K562 (cell line): ENCODE results near the gene FGF22. TPM values are rescaled to one million over a fixed set of nuclear protein-coding genes. Genes with fewer than 3 reads are reported as not detected.

Source experiments
- ARNT ChIP-seq, 2 experiments: fragments of 450-650 bp; IDR thresholded peaks; 2 replicates each; pipeline ENCODE4 v1.6.1; 2016; ENCODE audit warnings: mild to moderate bottlenecking in 1 of 2
- ELF2 ChIP-seq: fragments of 250-450 bp; sonication (Bioruptor Pico); IDR thresholded peaks from 2 replicates; pipeline ENCODE4 v1.5.0; 2021; ENCODE audit warnings: mild to moderate bottlenecking
- EZH2 ChIP-seq: IDR thresholded peaks from 2 replicates; pipeline ENCODE4 v1.6.1; 2012; ENCODE audit warnings: low read depth, mild to moderate bottlenecking, inconsistent platforms, low read length, borderline replicate concordance
- FOXK2 ChIP-seq, 2 experiments: fragments of 450-650 bp; IDR thresholded peaks in 1 of 2; conservative IDR thresholded peaks in 1 of 2; 2 replicates each; pipeline ENCODE4 v1.6.1; 2016; ENCODE audit warnings: low read depth in 2 of 2, mild to moderate bottlenecking in 1 of 2
- HSF4 ChIP-seq: fragments of 250-450 bp; sonication (Bioruptor Pico); IDR thresholded peaks from 2 replicates; pipeline ENCODE4 v2.1.2; 2022; ENCODE audit warnings: mild to moderate bottlenecking, moderate library complexity, borderline replicate concordance
- MIER1 ChIP-seq: fragments of 450-650 bp; IDR thresholded peaks from 2 replicates; pipeline ENCODE4 v1.6.1; 2016; ENCODE audit warnings: antibody characterized with exemption, mild to moderate bottlenecking, low read depth
- NCOA6 ChIP-seq: fragments of 450-650 bp; IDR thresholded peaks from 2 replicates; pipeline ENCODE4 v1.6.1; 2017; ENCODE audit warnings: mild to moderate bottlenecking
- PRMT5 ChIP-seq: sonication (generic); formaldehyde crosslinking; IDR thresholded peaks from 2 replicates; pipeline ENCODE4 v1.5.0; 2020; ENCODE audit warnings: missing genetic modification reagents
- ZNF212 ChIP-seq: fragments of 450-650 bp; formaldehyde crosslinking; IDR thresholded peaks from 2 replicates; pipeline ENCODE4 v1.4.0; 2020; ENCODE audit warnings: mild to moderate bottlenecking
- ZNF644 ChIP-seq: fragments of 200-800 bp; sonication (Bioruptor generic); IDR thresholded peaks from 2 replicates; pipeline ENCODE4 v1.6.1; 2016; ENCODE audit warnings: low read depth, missing genetic modification characterization, missing compliant biosample characterization
- ZNF780A ChIP-seq: fragments of 250-450 bp; sonication (Bioruptor Pico); IDR thresholded peaks from 2 replicates; pipeline ENCODE4 v1.5.0; 2021; ENCODE audit warnings: mild to moderate bottlenecking
- polyA plus RNA-seq, 8 experiments: library from polyadenylated mRNA; depleted of rRNA in 4 of 8; stranded (reverse) in 5 of 8; unstranded in 3 of 8; fragments of >200 nt; fragmentation: Nextera tagmentation in 2 of 8; fragmentation: Illumina TruSeq in 1 of 8; extraction: Ambion mirVana in 2 of 8; extraction: Trizol in 1 of 8; gene quantifications; 2 replicates each; pipeline versions ENCODE4 v1.2.1 to v1.2.3, GENCODE V29; 2011 to 2014; ENCODE audit warnings: inconsistent platforms in 1 of 8, missing spikeins in 1 of 8
- total RNA-seq, 7 experiments: library from RNA; depleted of rRNA in 6 of 7; stranded (reverse); fragments of >200 nt in 6 of 7; fragmentation: Illumina TruSeq in 2 of 7; extraction: Trizol in 2 of 7; gene quantifications; 2 replicates each; pipeline versions ENCODE4 v1.2.1 to v1.2.3, GENCODE V29; 2011 to 2021; ENCODE audit warnings: low replicate concordance in 1 of 7
- TF ChIP-seq, protein P1 (sequence below), 2 experiments: fragments of 450-650 bp; conservative IDR thresholded peaks; 2 replicates each; pipeline ENCODE4 v1.6.1; 2017; ENCODE audit warnings: mild to moderate bottlenecking in 2 of 2, moderate library complexity in 2 of 2
- TF ChIP-seq, protein P2 (sequence below), 2 experiments: fragments of 150-350 bp in 1 of 2; IDR thresholded peaks; 2 replicates each; pipeline ENCODE4 v1.6.1; 2012 to 2016; ENCODE audit warnings: low read depth in 2 of 2, low read length in 2 of 2, mild to moderate bottlenecking in 1 of 2, moderate library complexity in 1 of 2
- TF ChIP-seq, protein P3 (sequence below): fragments of 450-650 bp; IDR thresholded peaks from 2 replicates; pipeline ENCODE4 v1.6.1; 2016; ENCODE audit warnings: low read depth

FGF22 gene
- total and polyA plus RNA-seq, 9 of the 15 experiments (the other 6 are each of a cell fraction or from before 2014, with no cell fraction given): 0.14 to 2.2 (median 0.86) TPM; not detected in 4

DNA sequence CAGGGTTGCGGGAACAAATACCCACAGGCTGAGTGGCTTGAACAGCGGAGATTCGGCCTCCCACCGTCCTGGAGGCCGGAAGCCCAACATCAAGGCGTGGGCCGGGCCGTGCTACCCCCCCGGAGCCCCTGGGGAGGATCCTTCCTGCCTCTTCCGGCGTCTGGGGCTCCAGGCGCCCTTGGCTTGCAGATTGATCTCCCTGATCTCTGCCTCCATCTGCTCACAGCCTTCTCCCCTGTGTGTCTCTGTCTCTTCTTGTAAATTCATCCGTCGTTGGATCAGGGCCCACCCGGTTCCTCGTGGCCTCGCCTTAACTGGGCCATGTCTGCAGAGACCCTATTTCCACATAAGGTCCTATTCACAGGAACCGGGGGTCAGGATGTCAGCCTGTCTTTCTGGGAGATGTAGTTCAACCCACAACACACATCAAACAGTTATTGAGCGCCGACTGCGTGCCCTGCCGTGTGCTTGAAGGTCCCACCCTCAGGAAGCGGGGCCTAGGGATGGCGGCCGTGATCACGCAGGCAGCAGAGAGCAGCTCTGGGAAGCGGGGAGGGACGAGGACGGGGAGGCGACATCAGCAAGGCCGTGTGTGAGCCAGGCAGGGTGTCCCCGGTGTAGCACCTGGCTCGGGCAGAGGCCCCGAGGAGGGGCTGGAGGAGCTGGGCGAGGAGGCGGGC is 28.7 kb upstream of the FGF22 start (continued):
- TF ChIP-seq ARNT (IDR thresholded peaks at IDR 0.05) (peak in 1 of 2 experiments; percentile 63; a peak in 1 of 4 replicates), ELF2 (no peak; the same call in 1 of the 2 replicates), FOXK2 (conservative IDR thresholded peaks at IDR 0.05 in 1 of 2, IDR thresholded peaks at IDR 0.05 in 1 of 2; ENCODE audit: low read depth in 2 of 2) (no peak), EZH2 (no peak), ZNF780A (CRISPR knock-in tag) (no peak), HSF4 (no peak), ZNF644 (no peak), MIER1 (no peak), PRMT5 (no peak), ZNF212 (no peak), NCOA6 (no peak)
- TF ChIP-seq, protein P1, sequence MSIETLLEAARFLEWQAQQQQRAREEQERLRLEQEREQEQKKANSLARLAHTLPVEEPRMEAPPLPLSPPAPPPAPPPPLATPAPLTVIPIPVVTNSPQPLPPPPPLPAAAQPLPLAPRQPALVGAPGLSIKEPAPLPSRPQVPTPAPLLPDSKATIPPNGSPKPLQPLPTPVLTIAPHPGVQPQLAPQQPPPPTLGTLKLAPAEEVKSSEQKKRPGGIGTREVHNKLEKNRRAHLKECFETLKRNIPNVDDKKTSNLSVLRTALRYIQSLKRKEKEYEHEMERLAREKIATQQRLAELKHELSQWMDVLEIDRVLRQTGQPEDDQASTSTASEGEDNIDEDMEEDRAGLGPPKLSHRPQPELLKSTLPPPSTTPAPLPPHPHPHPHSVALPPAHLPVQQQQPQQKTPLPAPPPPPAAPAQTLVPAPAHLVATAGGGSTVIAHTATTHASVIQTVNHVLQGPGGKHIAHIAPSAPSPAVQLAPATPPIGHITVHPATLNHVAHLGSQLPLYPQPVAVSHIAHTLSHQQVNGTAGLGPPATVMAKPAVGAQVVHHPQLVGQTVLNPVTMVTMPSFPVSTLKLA (conservative IDR thresholded peaks at IDR 0.05): peak; percentile 49 to 69; a peak in 3 of 4 replicates
- TF ChIP-seq, protein P2, sequence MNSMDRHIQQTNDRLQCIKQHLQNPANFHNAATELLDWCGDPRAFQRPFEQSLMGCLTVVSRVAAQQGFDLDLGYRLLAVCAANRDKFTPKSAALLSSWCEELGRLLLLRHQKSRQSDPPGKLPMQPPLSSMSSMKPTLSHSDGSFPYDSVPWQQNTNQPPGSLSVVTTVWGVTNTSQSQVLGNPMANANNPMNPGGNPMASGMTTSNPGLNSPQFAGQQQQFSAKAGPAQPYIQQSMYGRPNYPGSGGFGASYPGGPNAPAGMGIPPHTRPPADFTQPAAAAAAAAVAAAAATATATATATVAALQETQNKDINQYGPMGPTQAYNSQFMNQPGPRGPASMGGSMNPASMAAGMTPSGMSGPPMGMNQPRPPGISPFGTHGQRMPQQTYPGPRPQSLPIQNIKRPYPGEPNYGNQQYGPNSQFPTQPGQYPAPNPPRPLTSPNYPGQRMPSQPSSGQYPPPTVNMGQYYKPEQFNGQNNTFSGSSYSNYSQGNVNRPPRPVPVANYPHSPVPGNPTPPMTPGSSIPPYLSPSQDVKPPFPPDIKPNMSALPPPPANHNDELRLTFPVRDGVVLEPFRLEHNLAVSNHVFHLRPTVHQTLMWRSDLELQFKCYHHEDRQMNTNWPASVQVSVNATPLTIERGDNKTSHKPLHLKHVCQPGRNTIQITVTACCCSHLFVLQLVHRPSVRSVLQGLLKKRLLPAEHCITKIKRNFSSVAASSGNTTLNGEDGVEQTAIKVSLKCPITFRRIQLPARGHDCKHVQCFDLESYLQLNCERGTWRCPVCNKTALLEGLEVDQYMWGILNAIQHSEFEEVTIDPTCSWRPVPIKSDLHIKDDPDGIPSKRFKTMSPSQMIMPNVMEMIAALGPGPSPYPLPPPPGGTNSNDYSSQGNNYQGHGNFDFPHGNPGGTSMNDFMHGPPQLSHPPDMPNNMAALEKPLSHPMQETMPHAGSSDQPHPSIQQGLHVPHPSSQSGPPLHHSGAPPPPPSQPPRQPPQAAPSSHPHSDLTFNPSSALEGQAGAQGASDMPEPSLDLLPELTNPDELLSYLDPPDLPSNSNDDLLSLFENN (IDR thresholded peaks at IDR 0.05; ENCODE audit: low read depth in 2 of 2, low read length in 2 of 2): 0 out of 4 replicates have a peak, but pooled peaks of 1 of the 2 experiments have one; percentile 26
- TF ChIP-seq, protein P3, sequence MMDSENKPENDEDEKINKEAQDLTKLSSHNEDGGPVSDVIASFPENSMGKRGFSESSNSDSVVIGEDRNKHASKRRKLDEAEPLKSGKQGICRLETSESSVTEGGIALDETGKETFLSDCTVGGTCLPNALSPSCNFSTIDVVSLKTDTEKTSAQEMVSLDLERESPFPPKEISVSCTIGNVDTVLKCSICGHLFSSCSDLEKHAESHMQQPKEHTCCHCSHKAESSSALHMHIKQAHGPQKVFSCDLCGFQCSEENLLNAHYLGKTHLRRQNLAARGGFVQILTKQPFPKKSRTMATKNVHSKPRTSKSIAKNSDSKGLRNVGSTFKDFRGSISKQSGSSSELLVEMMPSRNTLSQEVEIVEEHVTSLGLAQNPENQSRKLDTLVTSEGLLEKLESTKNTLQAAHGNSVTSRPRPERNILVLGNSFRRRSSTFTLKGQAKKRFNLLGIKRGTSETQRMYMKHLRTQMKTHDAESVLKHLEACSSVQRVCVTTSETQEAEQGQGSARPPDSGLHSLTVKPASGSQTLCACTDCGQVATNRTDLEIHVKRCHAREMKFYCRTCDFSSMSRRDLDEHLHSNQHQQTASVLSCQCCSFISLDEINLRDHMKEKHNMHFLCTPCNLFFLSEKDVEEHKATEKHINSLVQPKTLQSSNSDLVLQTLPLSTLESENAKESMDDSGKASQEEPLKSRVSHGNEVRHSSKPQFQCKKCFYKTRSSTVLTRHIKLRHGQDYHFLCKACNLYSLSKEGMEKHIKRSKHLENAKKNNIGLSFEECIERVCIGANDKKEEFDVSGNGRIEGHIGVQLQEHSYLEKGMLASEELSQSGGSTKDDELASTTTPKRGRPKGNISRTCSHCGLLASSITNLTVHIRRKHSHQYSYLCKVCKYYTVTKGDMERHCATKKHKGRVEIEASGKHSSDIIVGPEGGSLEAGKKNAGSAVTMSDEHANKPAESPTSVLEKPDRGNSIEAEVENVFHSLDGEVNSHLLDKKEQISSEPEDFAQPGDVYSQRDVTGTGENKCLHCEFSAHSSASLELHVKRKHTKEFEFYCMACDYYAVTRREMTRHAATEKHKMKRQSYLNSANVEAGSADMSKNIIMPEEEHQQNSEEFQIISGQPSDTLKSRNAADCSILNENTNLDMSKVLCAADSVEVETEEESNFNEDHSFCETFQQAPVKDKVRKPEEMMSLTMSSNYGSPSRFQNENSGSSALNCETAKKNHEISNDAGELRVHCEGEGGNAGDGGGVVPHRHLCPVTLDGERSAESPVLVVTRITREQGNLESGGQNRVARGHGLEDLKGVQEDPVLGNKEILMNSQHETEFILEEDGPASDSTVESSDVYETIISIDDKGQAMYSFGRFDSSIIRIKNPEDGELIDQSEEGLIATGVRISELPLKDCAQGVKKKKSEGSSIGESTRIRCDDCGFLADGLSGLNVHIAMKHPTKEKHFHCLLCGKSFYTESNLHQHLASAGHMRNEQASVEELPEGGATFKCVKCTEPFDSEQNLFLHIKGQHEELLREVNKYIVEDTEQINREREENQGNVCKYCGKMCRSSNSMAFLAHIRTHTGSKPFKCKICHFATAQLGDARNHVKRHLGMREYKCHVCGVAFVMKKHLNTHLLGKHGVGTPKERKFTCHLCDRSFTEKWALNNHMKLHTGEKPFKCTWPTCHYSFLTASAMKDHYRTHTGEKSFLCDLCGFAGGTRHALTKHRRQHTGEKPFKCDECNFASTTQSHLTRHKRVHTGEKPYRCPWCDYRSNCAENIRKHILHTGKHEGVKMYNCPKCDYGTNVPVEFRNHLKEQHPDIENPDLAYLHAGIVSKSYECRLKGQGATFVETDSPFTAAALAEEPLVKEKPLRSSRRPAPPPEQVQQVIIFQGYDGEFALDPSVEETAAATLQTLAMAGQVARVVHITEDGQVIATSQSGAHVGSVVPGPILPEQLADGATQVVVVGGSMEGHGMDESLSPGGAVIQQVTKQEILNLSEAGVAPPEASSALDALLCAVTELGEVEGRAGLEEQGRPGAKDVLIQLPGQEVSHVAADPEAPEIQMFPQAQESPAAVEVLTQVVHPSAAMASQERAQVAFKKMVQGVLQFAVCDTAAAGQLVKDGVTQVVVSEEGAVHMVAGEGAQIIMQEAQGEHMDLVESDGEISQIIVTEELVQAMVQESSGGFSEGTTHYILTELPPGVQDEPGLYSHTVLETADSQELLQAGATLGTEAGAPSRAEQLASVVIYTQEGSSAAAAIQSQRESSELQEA: no peak
